Rectal smooth muscle tissue (tissue), 1 donor: Measurements from ENCODE around the gene SH3D19.

Experiments used
- H3K27ac ChIP-seq: one replicate; pipeline ENCODE4 v1.7.0; 2013; ENCODE audit warnings: low read depth, low read length, inconsistent platforms
- H3K27me3 ChIP-seq: one replicate; pipeline ENCODE4 v1.7.0; 2013; ENCODE audit warnings: low read length; ENCODE audit not compliant: control insufficient read depth, insufficient read depth
- H3K36me3 ChIP-seq: one replicate; pipeline ENCODE4 v1.7.0; 2013; ENCODE audit warnings: low read length; ENCODE audit not compliant: control insufficient read depth, insufficient read depth
- H3K4me1 ChIP-seq: one replicate; pipeline ENCODE4 v1.7.0; 2013; ENCODE audit warnings: low read length; ENCODE audit not compliant: control insufficient read depth, insufficient read depth
- H3K4me3 ChIP-seq: one replicate; pipeline ENCODE4 v1.7.0; 2013; ENCODE audit warnings: low read length
- H3K9ac ChIP-seq: one replicate; pipeline ENCODE4 v1.7.0; 2013; ENCODE audit warnings: low read length

The SH3D19 gene

DNA sequence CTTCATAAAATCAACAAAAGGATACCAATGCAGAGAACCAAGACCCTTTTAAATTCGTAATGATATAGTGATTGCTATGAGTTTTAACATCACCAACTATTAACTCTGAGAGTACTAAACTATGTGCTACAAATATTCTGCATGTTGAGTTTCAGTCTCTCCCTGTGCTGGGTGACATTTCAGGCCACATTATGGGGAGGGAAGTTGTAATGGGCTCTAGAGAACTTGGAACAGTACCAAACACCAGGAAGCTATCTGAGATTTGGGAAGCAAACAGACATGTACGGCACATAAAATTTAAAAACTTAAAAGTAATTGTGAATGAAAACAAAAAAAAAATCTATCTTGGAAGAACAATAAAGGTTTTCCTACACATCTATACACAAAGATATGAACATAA is 108.1 kb downstream of the SH3D19 start:
- H3K27ac ChIP-seq = no peak overlapping the region
- no peak overlapping the region for H3K9ac ChIP-seq
- H3K27me3 ChIP-seq = no peaks in the 10 kb centered on the region
- no peaks in the 10 kb centered on the region for H3K36me3 ChIP-seq
- no peak overlapping the region for H3K4me3 ChIP-seq
- peaks cover 5% of the 10 kb centered on the region for H3K4me1 ChIP-seq

DNA sequence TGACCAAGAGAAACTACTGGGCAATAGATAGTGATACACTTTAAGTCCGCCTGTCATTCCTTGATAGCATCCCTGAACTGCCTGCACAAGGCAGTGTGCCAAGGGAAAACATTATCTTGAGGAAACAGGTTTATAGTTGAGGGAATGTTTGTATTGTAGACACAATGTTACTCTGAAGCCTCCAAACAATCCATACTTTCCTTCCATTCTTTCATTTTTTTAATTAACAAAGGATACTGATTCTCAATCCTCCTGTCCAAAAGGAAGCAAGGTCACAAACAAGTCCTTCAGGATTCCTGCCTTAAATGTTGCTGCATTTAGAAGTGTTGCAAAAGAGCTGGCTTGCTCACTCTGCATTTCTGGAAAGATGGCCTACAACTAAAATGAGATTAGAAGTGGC is 110.1 kb downstream of the SH3D19 start:
- Histone ChIP-seq H3K4me1 (no peaks in the 10 kb centered on the region), H3K27ac (no peak overlapping the region), H3K9ac (no peak overlapping the region), H3K27me3 (no peaks in the 10 kb centered on the region), H3K4me3 (no peak overlapping the region), H3K36me3 (no peaks in the 10 kb centered on the region)

DNA sequence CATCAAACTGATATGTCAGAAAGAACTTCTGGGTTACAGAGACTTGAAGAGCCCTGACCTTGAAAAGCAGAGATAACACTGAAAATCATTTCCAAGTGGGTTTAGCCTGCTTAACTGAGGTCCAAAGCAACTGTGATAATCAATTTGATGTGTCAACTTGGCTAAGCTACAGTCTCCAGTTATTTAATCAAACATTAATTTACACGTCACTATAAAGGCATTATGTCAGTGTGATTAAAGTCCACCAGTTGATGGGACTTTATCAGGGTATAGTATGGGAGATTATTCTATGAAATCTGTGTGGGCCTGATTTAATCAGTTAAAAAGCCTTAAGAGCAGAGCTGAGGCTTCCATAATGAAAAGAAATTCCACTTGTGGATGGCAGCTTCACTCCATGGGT is 117.5 kb downstream of the SH3D19 start:
- H3K27me3 ChIP-seq = no peaks in the 10 kb centered on the region
- peaks cover 10% of the 10 kb centered on the region for H3K4me1 ChIP-seq
- no peaks in the 10 kb centered on the region for H3K36me3 ChIP-seq
- H3K4me3 ChIP-seq = no peak overlapping the region
- H3K27ac ChIP-seq = no peak overlapping the region
- no peak overlapping the region for H3K9ac ChIP-seq

DNA sequence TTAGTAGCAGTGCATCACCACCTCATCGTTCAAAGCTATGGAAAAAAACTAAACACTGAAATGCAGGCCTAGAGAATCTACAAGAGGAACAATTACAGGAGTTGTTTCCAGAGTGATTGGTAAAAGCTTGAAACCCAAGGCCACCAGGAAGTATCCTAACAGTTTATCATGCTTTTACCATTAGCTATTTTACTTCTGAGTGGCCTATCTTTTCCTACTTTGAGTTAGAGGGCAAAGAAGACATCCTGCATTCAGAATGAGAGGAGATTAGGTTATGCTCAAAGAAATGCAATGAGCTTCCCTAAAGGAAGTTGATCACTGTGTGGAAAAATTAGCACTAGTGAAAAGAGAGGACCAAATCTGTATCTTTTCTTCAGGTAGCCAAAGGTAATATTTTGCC is 118.2 kb downstream of the SH3D19 start:
- H3K27me3 ChIP-seq = no peaks in the 10 kb centered on the region
- peaks cover 17% of the 10 kb centered on the region for H3K4me1 ChIP-seq
- no peak overlapping the region for H3K9ac ChIP-seq
- H3K4me3 ChIP-seq = no peak overlapping the region
- H3K27ac ChIP-seq = no peak overlapping the region
- no peaks in the 10 kb centered on the region for H3K36me3 ChIP-seq

DNA sequence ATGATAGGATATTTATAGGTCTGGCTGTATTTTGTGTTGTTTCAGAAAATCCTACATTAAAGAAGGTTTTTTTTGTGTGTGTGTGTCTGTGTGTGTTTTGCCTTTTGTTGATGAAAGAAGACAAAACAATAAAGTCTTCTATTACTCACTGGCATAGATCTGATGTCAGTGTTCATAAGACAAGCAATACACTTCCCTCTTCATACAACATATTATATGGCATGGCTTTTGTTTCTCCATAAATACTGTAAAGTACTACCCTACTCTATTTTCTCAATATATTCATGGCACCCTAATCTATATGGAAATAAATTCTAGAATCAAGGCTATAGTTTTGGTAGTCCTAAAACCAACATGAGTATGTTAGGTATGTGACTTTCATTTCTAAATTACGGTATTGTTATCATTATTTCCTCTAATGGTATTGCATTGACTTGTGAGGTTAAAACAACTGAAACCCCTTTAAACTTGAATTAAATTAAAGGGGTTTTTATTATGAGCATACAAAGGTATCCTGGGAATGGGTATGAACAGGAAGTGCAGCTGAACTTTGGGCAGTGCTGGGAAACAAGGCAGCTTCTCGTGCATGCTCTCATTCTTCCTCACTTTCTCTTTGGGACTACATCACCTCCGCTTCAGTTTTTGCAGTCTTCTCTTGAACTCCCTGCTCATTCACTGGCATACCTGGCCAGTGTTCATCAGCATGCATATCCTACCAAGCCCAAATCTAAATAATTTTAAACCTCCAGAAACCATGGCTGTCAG is 119.0 kb downstream of the SH3D19 start:
- Histone ChIP-seq H3K4me1 (peaks cover 17% of the 10 kb centered on the region), H3K27ac (no peak overlapping the region), H3K4me3 (no peak overlapping the region), H3K36me3 (no peaks in the 10 kb centered on the region), H3K27me3 (no peaks in the 10 kb centered on the region), H3K9ac (no peak overlapping the region)

DNA sequence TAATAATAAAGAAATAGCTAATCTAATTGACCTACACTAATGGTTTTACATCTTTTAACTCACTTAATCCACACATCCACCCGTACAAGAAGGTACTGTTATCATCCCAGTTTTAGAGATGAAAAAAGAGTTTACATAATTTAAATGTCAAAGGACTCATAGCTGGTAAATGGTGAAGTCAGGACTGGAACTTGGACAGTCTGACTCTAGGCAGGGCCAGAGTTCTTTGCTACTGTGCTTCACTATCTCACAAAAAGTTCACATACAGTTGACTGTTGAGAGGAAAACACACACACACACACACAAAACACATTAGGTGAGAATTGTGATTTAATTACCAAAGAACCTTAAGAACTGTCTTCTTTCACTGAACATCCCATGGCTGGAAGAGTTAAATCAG is 119.7 kb downstream of the SH3D19 start:
- H3K4me1 ChIP-seq = peaks cover 17% of the 10 kb centered on the region
- H3K4me3 ChIP-seq = no peak overlapping the region
- H3K27me3 ChIP-seq = no peaks in the 10 kb centered on the region
- H3K9ac ChIP-seq = no peak overlapping the region
- H3K36me3 ChIP-seq = no peaks in the 10 kb centered on the region
- no peak overlapping the region for H3K27ac ChIP-seq

DNA sequence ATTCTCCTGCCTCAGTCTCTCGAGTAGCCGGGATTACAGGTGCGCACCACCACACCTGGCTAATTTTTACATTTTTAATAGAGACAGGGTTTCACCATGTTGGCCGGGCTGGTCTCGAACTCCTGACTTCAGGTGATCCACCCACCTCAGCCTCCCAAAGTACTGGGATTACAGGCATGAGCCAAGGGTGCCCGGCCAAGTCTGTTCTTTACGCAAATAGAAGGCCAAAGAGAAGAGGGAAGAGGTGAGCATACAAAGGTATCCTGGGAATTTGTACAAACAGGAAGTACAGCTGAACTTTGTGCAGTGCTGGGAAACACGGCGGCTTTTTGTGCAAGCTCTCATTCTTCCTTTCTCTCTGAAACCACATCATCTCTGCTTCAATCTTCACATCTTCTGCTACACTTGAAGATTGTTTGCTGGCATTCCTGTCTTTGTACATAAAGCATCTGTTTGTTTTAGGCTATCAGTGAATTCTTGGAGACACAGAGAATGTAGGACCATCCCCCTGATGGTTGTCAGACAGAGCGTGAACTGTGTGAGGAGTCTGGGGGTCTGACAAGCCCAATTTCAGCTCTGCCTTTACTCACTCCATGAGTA is 120.4 kb downstream of the SH3D19 start:
- H3K27me3 ChIP-seq = no peaks in the 10 kb centered on the region
- H3K27ac ChIP-seq = no peak overlapping the region

DNA sequence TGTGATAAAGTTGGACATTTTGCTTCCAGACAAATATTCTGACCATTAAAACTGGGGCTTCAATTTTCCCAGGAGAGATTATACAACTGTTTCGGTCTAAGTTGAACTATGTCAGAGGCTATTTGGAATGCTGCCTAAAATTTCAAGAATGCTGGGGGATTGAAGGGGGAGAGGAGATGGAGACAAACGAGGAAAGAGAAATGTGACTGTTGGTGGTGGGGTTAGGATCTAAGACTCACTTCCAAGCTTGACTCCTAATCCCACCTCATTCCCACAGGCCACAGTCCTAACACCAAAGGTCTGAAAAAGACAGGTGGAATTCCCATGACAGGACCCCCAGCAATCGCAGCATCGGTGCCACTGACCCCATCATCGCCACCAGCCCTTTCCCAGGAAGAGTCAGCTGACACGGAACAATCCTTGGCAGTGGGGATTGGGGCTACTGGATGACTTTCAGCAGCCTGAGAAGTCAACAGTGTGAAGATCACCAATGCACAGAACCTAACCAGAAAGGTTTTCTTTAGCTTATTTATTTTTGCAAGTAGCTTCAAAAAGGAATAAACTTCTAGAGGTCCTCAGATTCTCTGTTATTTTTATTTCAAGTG is 122.5 kb downstream of the SH3D19 start:
- Histone ChIP-seq H3K9ac (no peak overlapping the region), H3K4me1 (peaks cover 17% of the 10 kb centered on the region), H3K27me3 (no peaks in the 10 kb centered on the region), H3K27ac (peak overlapping the region; percentile 38), H3K4me3 (no peak overlapping the region), H3K36me3 (no peaks in the 10 kb centered on the region)

More for the DNA sequence above, 120.4 kb downstream of the SH3D19 start:
- no peaks in the 10 kb centered on the region for H3K36me3 ChIP-seq
- H3K4me3 ChIP-seq = no peak overlapping the region
- no peak overlapping the region for H3K9ac ChIP-seq
- H3K4me1 ChIP-seq = peaks cover 17% of the 10 kb centered on the region

DNA sequence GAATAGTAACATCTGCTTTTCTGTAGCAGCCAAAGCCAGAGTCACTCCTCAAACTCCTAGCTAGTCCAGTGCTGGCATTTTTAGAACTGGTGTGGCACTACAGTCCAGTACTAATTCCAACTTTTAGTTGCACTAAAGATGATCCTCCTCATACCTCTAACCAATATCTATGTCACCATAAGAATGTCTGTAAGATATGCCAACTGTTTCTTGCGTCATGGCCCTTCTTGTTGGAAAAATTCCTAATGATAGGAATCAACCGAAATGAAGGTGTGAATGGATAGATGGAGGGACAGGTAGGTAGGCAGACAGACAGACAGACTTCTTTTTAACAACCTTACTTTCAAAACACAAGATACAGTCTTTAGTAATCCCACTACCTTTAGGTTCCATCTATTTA is 123.0 kb downstream of the SH3D19 start:
- Histone ChIP-seq H3K4me1 (peaks cover 17% of the 10 kb centered on the region), H3K4me3 (no peak overlapping the region), H3K27me3 (no peaks in the 10 kb centered on the region), H3K9ac (no peak overlapping the region), H3K36me3 (no peaks in the 10 kb centered on the region), H3K27ac (no peak overlapping the region)

DNA sequence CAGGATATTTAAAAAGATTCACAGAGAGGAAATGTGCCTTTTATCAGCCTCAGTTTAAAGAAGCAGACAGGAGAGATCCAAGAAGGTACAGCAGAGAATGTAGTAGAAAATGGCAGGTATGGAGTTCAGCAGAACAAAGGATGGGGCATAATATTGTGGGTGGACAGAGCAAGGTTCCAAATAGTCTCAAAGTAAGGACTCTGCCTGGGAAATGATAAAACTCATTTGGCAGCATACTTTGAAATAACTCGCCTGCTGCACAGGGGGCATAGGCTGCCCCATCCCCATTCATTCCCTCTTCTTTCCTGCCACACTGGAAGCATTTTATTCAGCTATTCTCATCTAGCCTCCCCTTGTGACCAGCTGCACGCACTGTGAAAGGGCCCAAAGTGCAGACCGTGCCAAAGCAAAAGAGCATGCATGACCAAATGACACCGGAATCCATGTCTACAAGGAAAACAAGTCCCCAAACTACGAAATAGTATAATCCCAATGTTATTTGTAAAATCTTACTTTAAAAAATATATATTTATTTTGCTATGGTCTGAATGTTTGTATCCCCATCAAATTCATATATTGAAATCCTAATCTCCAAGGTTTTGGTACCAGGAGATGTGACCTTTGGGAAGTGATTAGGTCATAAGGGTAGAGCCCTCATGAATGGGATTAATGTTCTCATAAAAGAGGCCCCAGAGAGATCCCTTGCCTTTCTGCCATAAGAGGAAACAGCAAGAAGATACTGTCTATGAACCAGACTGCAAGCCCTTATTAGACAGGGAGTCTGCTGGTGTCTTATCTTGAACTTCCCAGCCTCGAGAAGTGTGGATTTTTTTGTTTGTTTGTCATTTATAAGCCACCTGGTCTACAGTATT is 125.8 kb downstream of the SH3D19 start:
- H3K36me3 ChIP-seq = no peaks in the 10 kb centered on the region
- H3K27ac ChIP-seq = peak overlapping the region; percentile 6
- H3K9ac ChIP-seq = no peak overlapping the region
- H3K4me1 ChIP-seq = peaks cover 14% of the 10 kb centered on the region
- H3K27me3 ChIP-seq = no peaks in the 10 kb centered on the region
- H3K4me3 ChIP-seq = no peak overlapping the region

DNA sequence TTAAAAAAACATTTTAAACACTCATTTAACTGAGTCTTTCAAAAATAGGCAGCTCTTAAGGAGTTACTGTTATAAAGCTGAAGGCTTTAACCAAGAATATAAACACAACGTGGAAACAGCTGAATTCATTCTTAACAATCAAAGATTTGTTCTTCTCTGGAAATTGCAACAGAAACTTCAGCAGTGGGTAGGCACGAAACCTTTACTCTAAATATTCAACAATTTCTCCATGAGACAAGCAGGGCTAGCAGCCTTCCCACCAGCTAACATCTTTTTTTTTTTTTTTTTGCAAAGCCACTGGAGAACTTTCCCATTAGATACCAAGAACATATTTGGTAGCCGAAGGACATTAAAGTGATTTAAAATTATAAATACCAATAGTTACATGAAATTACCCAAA is 126.7 kb downstream of the SH3D19 start:
- Histone ChIP-seq H3K9ac (no peak overlapping the region), H3K4me1 (peaks cover 14% of the 10 kb centered on the region), H3K36me3 (no peaks in the 10 kb centered on the region), H3K27me3 (no peaks in the 10 kb centered on the region), H3K4me3 (no peak overlapping the region), H3K27ac (no peak overlapping the region)

DNA sequence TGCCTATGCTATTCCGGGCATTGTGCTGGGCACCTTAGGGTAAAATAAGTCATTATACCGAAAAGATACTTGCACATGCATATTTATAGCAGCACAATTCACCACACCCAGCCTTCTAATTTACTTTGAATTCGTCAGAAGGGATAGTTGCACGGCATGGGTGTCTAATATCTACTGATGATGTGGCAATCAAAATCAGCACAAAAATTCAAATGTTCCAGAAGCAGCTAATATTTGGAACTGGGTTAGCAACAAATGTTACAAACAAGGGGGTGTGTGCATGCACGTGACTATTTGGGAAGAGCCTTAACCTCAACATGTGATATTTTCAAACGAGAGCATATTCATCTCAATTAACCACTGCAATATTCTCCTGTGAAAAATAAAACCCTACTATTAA is 128.2 kb downstream of the SH3D19 start:
- no peak overlapping the region for H3K27ac ChIP-seq

More for the DNA sequence above, 128.2 kb downstream of the SH3D19 start:
- H3K9ac ChIP-seq = no peak overlapping the region
- no peak overlapping the region for H3K4me3 ChIP-seq
- H3K27me3 ChIP-seq = no peaks in the 10 kb centered on the region
- H3K36me3 ChIP-seq = no peaks in the 10 kb centered on the region
- peaks cover 3% of the 10 kb centered on the region for H3K4me1 ChIP-seq
